Measurements from ENCODE around the gene CDK8.

CDK8 gene

DNA sequence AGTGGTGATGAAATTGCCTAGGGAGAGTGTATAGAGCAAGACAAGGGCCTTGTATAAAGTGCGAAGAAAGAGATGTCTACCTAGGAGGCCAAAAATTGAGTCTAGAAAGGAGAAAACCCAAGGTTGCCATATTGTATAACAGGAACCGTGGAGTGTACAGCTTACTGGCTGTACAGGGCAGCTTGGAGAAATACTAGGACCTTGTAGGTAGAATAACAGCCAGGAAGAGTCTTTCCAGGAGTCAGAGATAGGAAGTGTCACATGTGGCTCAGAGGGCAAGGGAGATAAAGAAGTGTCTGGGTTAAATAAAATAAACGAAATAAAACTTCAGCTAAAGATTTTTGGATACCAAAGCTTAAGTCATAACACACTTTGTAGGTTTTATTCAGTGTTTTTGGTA is 12.4 kb downstream of the CDK8 start:
- TF ChIP-seq ZBTB7A (IDR thresholded peaks at IDR 0.05; ENCODE audit: low read depth) (no peak), TEAD4 (IDR thresholded peaks at IDR 0.05) (no peak), EGR1 (IDR thresholded peaks at IDR 0.05) (no peak), EP300 (IDR thresholded peaks at IDR 0.05; ENCODE audit: borderline replicate concordance) (no peak), NFIC (IDR thresholded peaks at IDR 0.05) (no peak), TAF1 (IDR thresholded peaks at IDR 0.05; ENCODE audit: low read depth) (no peak), CEBPB (IDR thresholded peaks at IDR 0.05) (no peak)
- TF ChIP-seq, protein P1, sequence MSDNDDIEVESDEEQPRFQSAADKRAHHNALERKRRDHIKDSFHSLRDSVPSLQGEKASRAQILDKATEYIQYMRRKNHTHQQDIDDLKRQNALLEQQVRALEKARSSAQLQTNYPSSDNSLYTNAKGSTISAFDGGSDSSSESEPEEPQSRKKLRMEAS (IDR thresholded peaks at IDR 0.05): no peak
- TF ChIP-seq, protein P2, sequence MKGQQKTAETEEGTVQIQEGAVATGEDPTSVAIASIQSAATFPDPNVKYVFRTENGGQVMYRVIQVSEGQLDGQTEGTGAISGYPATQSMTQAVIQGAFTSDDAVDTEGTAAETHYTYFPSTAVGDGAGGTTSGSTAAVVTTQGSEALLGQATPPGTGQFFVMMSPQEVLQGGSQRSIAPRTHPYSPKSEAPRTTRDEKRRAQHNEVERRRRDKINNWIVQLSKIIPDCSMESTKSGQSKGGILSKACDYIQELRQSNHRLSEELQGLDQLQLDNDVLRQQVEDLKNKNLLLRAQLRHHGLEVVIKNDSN (IDR thresholded peaks at IDR 0.05): no peak

DNA sequence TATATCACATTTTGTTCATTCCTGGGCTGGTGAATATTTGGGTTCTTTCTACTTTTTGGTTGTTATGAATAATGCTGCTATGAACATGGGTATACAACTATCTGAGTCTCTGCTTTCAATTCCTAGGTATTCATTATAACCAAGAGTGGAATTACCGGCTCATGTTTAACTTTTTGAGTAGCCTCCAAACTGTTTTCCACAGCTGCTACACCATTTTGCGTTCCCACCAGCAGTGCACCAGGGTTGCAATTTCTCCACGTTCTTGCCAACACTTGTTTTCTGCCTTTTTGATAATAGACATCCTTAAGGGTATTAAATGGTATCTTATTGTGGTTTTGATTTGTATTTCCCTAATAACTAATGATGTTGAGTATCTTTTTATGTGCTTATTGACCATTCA is 16.8 kb downstream of the CDK8 start:
- TF ChIP-seq NFIC (IDR thresholded peaks at IDR 0.05): no peak
- TF ChIP-seq, protein P3, sequence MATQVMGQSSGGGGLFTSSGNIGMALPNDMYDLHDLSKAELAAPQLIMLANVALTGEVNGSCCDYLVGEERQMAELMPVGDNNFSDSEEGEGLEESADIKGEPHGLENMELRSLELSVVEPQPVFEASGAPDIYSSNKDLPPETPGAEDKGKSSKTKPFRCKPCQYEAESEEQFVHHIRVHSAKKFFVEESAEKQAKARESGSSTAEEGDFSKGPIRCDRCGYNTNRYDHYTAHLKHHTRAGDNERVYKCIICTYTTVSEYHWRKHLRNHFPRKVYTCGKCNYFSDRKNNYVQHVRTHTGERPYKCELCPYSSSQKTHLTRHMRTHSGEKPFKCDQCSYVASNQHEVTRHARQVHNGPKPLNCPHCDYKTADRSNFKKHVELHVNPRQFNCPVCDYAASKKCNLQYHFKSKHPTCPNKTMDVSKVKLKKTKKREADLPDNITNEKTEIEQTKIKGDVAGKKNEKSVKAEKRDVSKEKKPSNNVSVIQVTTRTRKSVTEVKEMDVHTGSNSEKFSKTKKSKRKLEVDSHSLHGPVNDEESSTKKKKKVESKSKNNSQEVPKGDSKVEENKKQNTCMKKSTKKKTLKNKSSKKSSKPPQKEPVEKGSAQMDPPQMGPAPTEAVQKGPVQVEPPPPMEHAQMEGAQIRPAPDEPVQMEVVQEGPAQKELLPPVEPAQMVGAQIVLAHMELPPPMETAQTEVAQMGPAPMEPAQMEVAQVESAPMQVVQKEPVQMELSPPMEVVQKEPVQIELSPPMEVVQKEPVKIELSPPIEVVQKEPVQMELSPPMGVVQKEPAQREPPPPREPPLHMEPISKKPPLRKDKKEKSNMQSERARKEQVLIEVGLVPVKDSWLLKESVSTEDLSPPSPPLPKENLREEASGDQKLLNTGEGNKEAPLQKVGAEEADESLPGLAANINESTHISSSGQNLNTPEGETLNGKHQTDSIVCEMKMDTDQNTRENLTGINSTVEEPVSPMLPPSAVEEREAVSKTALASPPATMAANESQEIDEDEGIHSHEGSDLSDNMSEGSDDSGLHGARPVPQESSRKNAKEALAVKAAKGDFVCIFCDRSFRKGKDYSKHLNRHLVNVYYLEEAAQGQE (IDR thresholded peaks at IDR 0.05; ENCODE audit: low read depth): no peak
- TF ChIP-seq EGR1 (IDR thresholded peaks at IDR 0.05): no peak
- no peak for TF ChIP-seq EP300 (IDR thresholded peaks at IDR 0.05; ENCODE audit: borderline replicate concordance)
- TF ChIP-seq, protein P2 (IDR thresholded peaks at IDR 0.05): no peak
- TF ChIP-seq TCF12 (IDR thresholded peaks at IDR 0.05; ENCODE audit: low read depth): no peak
- TF ChIP-seq, protein P1 (IDR thresholded peaks at IDR 0.05): no peak
- TF ChIP-seq ZBTB7A (IDR thresholded peaks at IDR 0.05; ENCODE audit: low read depth): no peak
- no peak for TF ChIP-seq CREB1 (IDR thresholded peaks at IDR 0.05; ENCODE audit: low read depth)
- TF ChIP-seq YY1 (IDR thresholded peaks at IDR 0.05; ENCODE audit: low read depth): no peak
- TF ChIP-seq FOXM1 (IDR thresholded peaks at IDR 0.05; ENCODE audit: borderline replicate concordance, low read depth): no peak
- TF ChIP-seq TAF1 (IDR thresholded peaks at IDR 0.05; ENCODE audit: low read depth): no peak
- TF ChIP-seq RAD21 (IDR thresholded peaks at IDR 0.05; ENCODE audit: low read depth): no peak

DNA sequence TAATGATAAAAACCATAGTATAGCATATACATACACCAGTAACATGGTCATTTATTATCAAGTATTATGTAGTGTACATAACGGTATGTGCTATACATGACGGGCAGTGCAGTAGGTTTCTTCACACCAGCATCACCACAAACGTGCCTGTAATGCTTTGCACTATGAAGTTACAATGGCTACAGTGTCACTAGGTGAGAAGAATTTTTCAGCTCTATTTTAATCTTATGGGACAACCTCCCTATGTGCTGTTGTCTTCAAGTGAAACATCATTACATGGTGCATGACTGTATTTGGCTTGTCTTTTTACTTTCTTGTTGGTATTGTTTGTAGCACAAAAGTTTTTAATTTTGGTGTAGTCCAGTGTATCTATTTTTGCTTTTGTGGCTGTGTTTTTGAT is 18.7 kb downstream of the CDK8 start:
- no peak for TF ChIP-seq NFIC (IDR thresholded peaks at IDR 0.05)
- no peak for TF ChIP-seq CEBPB (IDR thresholded peaks at IDR 0.05)
- no peak for TF ChIP-seq CREB1 (IDR thresholded peaks at IDR 0.05; ENCODE audit: low read depth)
- no peak for TF ChIP-seq TCF12 (IDR thresholded peaks at IDR 0.05; ENCODE audit: low read depth)
- TF ChIP-seq TAF1 (IDR thresholded peaks at IDR 0.05; ENCODE audit: low read depth): no peak

DNA sequence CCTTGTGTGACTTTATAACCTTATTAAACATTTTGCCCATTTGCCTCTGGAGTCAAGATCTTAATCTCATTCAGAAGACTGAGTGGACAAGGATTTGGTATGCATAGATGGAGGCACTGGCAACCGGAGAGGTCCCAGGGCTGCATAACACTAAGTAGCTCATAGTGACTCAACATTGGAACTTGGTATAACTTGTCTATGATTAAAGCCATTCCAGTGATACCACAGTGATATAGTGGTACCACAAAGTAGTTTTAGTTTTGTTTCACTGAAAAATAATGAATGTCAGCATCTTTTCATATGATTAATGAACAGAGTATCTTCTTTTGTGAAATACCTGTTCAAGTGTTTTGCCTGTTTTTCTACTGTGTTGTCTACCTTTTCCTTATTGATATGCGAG is 26.4 kb downstream of the CDK8 start:
- TF ChIP-seq CEBPB (IDR thresholded peaks at IDR 0.05) (no peak), FOXM1 (IDR thresholded peaks at IDR 0.05; ENCODE audit: borderline replicate concordance, low read depth) (no peak), TAF1 (IDR thresholded peaks at IDR 0.05; ENCODE audit: low read depth) (no peak), TCF12 (IDR thresholded peaks at IDR 0.05; ENCODE audit: low read depth) (no peak), EP300 (IDR thresholded peaks at IDR 0.05; ENCODE audit: borderline replicate concordance) (no peak), NFIC (IDR thresholded peaks at IDR 0.05) (no peak), YY1 (IDR thresholded peaks at IDR 0.05; ENCODE audit: low read depth) (no peak), TEAD4 (IDR thresholded peaks at IDR 0.05) (no peak), RAD21 (IDR thresholded peaks at IDR 0.05; ENCODE audit: low read depth) (no peak), CREB1 (IDR thresholded peaks at IDR 0.05; ENCODE audit: low read depth) (no peak), ZBTB7A (IDR thresholded peaks at IDR 0.05; ENCODE audit: low read depth) (no peak), EGR1 (IDR thresholded peaks at IDR 0.05) (no peak)
- TF ChIP-seq, protein P1 (IDR thresholded peaks at IDR 0.05): no peak
- TF ChIP-seq, protein P2 (IDR thresholded peaks at IDR 0.05): no peak
- TF ChIP-seq, protein P3 (IDR thresholded peaks at IDR 0.05; ENCODE audit: low read depth): no peak

DNA sequence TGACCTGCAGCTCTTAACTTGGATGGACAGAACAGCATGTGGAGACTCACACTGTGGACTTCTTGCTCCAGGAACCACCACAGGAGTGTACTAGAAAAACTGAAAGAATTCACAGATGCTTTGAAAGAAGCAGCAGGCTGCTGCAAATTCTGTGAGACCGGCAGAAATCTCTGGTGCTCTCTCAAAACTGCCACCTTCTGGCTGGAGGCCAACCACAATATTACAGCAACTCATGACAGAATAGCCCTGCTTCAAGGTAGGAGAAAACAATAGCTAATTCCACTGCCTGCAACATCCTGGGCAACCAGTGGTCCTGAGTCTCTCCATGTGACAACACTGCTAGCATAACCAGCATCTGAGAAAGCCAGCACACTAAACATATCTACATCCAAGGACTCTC is 26.9 kb downstream of the CDK8 start:
- TF ChIP-seq TEAD4 (IDR thresholded peaks at IDR 0.05) (no peak), YY1 (IDR thresholded peaks at IDR 0.05; ENCODE audit: low read depth) (no peak), RAD21 (IDR thresholded peaks at IDR 0.05; ENCODE audit: low read depth) (no peak), EP300 (IDR thresholded peaks at IDR 0.05; ENCODE audit: borderline replicate concordance) (no peak), CREB1 (IDR thresholded peaks at IDR 0.05; ENCODE audit: low read depth) (no peak), TCF12 (IDR thresholded peaks at IDR 0.05; ENCODE audit: low read depth) (no peak), FOXM1 (IDR thresholded peaks at IDR 0.05; ENCODE audit: borderline replicate concordance, low read depth) (no peak), ZBTB7A (IDR thresholded peaks at IDR 0.05; ENCODE audit: low read depth) (no peak)
- TF ChIP-seq, protein P2 (IDR thresholded peaks at IDR 0.05): no peak
- TF ChIP-seq, protein P1 (IDR thresholded peaks at IDR 0.05): no peak
- TF ChIP-seq, protein P3 (IDR thresholded peaks at IDR 0.05; ENCODE audit: low read depth): no peak

Data from Ishikawa (cell line).